GM23338 (cell line): Measurements from ENCODE around the gene ZNF189.

Experiments used
- CREB1 ChIP-seq: fragments of 250-450 bp; sonication (Bioruptor Pico); IDR thresholded peaks from 2 replicates; pipeline ENCODE4 v1.5.0; 2020; ENCODE audit warnings: low read depth, mild to moderate bottlenecking, moderate library complexity
- EZH2 ChIP-seq: fragments of 200-600 bp; sonication (generic); IDR thresholded peaks from one replicate; pipeline ENCODE4 v1.8.0; 2017; ENCODE audit warnings: antibody characterized with exemption, mild to moderate bottlenecking, low read depth; ENCODE audit not compliant: unreplicated experiment
- EZH2phosphoT487 ChIP-seq: fragments of 200-600 bp; sonication (generic); IDR thresholded peaks from one replicate; pipeline ENCODE4 v1.8.1; 2018; ENCODE audit warnings: antibody characterized with exemption; ENCODE audit not compliant: unreplicated experiment
- JUNB ChIP-seq: IDR thresholded peaks from one replicate; pipeline ENCODE4 v1.6.1; 2016; ENCODE audit warnings: antibody characterized with exemption; ENCODE audit not compliant: unreplicated experiment
- NANOG ChIP-seq: IDR thresholded peaks from 2 replicates; pipeline ENCODE4 v1.6.1; 2016; ENCODE audit warnings: antibody characterized with exemption, borderline replicate concordance
- POLR2AphosphoS5 ChIP-seq: IDR thresholded peaks from 2 replicates; pipeline ENCODE4 v1.6.1; 2016; ENCODE audit warnings: antibody characterized with exemption, low read depth
- ZNF114 ChIP-seq: fragments of 250-450 bp; sonication (Bioruptor Pico); IDR thresholded peaks from 2 replicates; pipeline ENCODE4 v1.5.0; 2020; ENCODE audit warnings: mild to moderate bottlenecking, moderate library complexity
- TF ChIP-seq, protein P1 (sequence below), 2 experiments: fragments of 200-600 bp in 1 of 2; sonication (generic) in 1 of 2; conservative IDR thresholded peaks; 2 replicates each; pipeline versions ENCODE4 v1.5.1 to v1.6.1; 2016 to 2017; ENCODE audit warnings: antibody characterized with exemption in 2 of 2, low read depth in 2 of 2, mild to moderate bottlenecking in 2 of 2, moderate library complexity in 1 of 2
- TF ChIP-seq, protein P2 (sequence below): IDR thresholded peaks from 2 replicates; pipeline ENCODE4 v1.6.1; 2016; ENCODE audit warnings: antibody characterized with exemption
- TF ChIP-seq, protein P3 (sequence below): IDR thresholded peaks from one replicate; pipeline ENCODE4 v1.6.1; 2018; ENCODE audit warnings: antibody characterized with exemption; ENCODE audit not compliant: unreplicated experiment
- TF ChIP-seq, protein P4 (sequence below): fragments of 250-450 bp; sonication (Bioruptor Pico); IDR thresholded peaks from 2 replicates; pipeline ENCODE4 v1.5.0; 2020; ENCODE audit warnings: mild to moderate bottlenecking, moderate library complexity

DNA sequence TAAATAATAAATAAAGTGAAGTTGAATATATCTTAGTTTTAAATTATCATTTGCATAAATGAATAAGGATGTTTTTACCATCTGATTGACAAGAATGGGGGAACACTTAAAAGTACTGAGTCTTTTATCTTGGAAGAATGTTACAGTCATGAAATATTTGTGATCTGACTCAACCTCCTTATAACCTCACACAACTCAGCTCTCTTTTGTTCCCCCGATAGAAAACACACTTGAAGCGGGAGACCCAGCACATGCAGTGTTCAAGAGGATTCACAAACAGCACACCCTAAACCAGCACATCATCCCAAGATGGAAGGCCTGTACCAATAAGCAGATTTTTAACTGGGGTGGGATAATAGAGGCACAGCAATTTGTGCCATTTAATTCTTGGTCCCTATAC lies 29.4 kb upstream of the ZNF189 start:
- TF ChIP-seq, protein P1, sequence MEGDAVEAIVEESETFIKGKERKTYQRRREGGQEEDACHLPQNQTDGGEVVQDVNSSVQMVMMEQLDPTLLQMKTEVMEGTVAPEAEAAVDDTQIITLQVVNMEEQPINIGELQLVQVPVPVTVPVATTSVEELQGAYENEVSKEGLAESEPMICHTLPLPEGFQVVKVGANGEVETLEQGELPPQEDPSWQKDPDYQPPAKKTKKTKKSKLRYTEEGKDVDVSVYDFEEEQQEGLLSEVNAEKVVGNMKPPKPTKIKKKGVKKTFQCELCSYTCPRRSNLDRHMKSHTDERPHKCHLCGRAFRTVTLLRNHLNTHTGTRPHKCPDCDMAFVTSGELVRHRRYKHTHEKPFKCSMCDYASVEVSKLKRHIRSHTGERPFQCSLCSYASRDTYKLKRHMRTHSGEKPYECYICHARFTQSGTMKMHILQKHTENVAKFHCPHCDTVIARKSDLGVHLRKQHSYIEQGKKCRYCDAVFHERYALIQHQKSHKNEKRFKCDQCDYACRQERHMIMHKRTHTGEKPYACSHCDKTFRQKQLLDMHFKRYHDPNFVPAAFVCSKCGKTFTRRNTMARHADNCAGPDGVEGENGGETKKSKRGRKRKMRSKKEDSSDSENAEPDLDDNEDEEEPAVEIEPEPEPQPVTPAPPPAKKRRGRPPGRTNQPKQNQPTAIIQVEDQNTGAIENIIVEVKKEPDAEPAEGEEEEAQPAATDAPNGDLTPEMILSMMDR (conservative IDR thresholded peaks at IDR 0.05; ENCODE audit: low read depth in 2 of 2): no peak
- TF ChIP-seq, protein P2, sequence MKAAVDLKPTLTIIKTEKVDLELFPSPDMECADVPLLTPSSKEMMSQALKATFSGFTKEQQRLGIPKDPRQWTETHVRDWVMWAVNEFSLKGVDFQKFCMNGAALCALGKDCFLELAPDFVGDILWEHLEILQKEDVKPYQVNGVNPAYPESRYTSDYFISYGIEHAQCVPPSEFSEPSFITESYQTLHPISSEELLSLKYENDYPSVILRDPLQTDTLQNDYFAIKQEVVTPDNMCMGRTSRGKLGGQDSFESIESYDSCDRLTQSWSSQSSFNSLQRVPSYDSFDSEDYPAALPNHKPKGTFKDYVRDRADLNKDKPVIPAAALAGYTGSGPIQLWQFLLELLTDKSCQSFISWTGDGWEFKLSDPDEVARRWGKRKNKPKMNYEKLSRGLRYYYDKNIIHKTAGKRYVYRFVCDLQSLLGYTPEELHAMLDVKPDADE: no peak
- TF ChIP-seq POLR2AphosphoS5: no peak
- TF ChIP-seq EZH2: no peak
- TF ChIP-seq JUNB: no peak
- no peak for TF ChIP-seq CREB1 (CRISPR knock-in tag)
- no peak for TF ChIP-seq EZH2phosphoT487
- TF ChIP-seq, protein P3, sequence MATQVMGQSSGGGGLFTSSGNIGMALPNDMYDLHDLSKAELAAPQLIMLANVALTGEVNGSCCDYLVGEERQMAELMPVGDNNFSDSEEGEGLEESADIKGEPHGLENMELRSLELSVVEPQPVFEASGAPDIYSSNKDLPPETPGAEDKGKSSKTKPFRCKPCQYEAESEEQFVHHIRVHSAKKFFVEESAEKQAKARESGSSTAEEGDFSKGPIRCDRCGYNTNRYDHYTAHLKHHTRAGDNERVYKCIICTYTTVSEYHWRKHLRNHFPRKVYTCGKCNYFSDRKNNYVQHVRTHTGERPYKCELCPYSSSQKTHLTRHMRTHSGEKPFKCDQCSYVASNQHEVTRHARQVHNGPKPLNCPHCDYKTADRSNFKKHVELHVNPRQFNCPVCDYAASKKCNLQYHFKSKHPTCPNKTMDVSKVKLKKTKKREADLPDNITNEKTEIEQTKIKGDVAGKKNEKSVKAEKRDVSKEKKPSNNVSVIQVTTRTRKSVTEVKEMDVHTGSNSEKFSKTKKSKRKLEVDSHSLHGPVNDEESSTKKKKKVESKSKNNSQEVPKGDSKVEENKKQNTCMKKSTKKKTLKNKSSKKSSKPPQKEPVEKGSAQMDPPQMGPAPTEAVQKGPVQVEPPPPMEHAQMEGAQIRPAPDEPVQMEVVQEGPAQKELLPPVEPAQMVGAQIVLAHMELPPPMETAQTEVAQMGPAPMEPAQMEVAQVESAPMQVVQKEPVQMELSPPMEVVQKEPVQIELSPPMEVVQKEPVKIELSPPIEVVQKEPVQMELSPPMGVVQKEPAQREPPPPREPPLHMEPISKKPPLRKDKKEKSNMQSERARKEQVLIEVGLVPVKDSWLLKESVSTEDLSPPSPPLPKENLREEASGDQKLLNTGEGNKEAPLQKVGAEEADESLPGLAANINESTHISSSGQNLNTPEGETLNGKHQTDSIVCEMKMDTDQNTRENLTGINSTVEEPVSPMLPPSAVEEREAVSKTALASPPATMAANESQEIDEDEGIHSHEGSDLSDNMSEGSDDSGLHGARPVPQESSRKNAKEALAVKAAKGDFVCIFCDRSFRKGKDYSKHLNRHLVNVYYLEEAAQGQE: no peak
- TF ChIP-seq NANOG: no peak
- TF ChIP-seq, protein P4, sequence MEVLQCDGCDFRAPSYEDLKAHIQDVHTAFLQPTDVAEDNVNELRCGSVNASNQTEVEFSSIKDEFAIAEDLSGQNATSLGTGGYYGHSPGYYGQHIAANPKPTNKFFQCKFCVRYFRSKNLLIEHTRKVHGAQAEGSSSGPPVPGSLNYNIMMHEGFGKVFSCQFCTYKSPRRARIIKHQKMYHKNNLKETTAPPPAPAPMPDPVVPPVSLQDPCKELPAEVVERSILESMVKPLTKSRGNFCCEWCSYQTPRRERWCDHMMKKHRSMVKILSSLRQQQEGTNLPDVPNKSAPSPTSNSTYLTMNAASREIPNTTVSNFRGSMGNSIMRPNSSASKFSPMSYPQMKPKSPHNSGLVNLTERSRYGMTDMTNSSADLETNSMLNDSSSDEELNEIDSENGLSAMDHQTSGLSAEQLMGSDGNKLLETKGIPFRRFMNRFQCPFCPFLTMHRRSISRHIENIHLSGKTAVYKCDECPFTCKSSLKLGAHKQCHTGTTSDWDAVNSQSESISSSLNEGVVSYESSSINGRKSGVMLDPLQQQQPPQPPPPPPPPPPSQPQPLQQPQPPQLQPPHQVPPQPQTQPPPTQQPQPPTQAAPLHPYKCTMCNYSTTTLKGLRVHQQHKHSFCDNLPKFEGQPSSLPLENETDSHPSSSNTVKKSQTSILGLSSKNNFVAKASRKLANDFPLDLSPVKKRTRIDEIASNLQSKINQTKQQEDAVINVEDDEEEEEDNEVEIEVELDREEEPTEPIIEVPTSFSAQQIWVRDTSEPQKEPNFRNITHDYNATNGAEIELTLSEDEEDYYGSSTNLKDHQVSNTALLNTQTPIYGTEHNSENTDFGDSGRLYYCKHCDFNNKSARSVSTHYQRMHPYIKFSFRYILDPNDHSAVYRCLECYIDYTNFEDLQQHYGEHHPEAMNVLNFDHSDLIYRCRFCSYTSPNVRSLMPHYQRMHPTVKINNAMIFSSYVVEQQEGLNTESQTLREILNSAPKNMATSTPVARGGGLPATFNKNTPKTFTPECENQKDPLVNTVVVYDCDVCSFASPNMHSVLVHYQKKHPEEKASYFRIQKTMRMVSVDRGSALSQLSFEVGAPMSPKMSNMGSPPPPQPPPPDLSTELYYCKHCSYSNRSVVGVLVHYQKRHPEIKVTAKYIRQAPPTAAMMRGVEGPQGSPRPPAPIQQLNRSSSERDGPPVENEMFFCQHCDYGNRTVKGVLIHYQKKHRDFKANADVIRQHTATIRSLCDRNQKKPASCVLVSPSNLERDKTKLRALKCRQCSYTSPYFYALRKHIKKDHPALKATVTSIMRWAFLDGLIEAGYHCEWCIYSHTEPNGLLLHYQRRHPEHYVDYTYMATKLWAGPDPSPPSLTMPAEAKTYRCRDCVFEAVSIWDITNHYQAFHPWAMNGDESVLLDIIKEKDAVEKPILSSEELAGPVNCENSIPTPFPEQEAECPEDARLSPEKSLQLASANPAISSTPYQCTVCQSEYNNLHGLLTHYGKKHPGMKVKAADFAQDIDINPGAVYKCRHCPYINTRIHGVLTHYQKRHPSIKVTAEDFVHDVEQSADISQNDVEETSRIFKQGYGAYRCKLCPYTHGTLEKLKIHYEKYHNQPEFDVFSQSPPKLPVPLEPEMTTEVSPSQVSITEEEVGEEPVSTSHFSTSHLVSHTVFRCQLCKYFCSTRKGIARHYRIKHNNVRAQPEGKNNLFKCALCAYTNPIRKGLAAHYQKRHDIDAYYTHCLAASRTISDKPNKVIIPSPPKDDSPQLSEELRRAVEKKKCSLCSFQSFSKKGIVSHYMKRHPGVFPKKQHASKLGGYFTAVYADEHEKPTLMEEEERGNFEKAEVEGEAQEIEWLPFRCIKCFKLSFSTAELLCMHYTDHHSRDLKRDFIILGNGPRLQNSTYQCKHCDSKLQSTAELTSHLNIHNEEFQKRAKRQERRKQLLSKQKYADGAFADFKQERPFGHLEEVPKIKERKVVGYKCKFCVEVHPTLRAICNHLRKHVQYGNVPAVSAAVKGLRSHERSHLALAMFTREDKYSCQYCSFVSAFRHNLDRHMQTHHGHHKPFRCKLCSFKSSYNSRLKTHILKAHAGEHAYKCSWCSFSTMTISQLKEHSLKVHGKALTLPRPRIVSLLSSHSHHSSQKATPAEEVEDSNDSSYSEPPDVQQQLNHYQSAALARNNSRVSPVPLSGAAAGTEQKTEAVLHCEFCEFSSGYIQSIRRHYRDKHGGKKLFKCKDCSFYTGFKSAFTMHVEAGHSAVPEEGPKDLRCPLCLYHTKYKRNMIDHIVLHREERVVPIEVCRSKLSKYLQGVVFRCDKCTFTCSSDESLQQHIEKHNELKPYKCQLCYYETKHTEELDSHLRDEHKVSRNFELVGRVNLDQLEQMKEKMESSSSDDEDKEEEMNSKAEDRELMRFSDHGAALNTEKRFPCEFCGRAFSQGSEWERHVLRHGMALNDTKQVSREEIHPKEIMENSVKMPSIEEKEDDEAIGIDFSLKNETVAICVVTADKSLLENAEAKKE (CRISPR knock-in tag): no peak
- TF ChIP-seq ZNF114: no peak
